WTC11 (cell line): ENCODE data around the gene CNMD. TPM values are rescaled to one million over a fixed set of nuclear protein-coding genes. Genes with fewer than 3 reads are reported as not detected.
"Not testable (repeated sequence)": the region's sequence is repeated elsewhere in the genome, so short reads cannot be mapped to it uniquely, and the experiment has no call there.

Experiments
- ATAC-seq: fragments of 200-7000 bp; cut with Tn5 transposase; 2 replicates; pipeline ENCODE4 v1.10.0; 2021; ENCODE audit warnings: mild to moderate bottlenecking, moderate library complexity
- CTCF ChIA-PET: fragments of 300-600 bp; sonication (Branson Sonifier 250); formaldehyde crosslinking; loops from one replicate; lab custom pipeline; 2021; ENCODE audit warnings: antibody characterized with exemption; lab: Charles Lee
- POLR2A ChIA-PET: fragments of 350-600 bp; sonication (Branson Sonifier 250); formaldehyde crosslinking; loops from one replicate; lab custom pipeline; 2021; ENCODE audit warnings: antibody characterized with exemption; lab: Charles Lee
- DNase-seq: peaks from one replicate; pipeline ENCODE4 v3.0.0; 2021; ENCODE audit warnings: low spot score
- H3K27ac Mint-ChIP-seq: 2 replicates; pipeline ENCODE4 v1.8.0; 2021; ENCODE audit warnings: mixed read lengths
- H3K27me3 Mint-ChIP-seq: 2 replicates; pipeline ENCODE4 v1.8.0; 2021; ENCODE audit warnings: low read depth, mild to moderate bottlenecking, moderate library complexity, mixed read lengths
- H3K36me3 Mint-ChIP-seq: 2 replicates; pipeline ENCODE4 v1.8.0; 2021; ENCODE audit warnings: mixed read lengths
- H3K4me1 Mint-ChIP-seq: 2 replicates; pipeline ENCODE4 v1.8.0; 2022; ENCODE audit warnings: mixed read lengths
- H3K4me3 Mint-ChIP-seq: 2 replicates; pipeline ENCODE4 v1.8.0; 2021; ENCODE audit warnings: mild to moderate bottlenecking, moderate library complexity, mixed read lengths
- H3K9me3 Mint-ChIP-seq: 2 replicates; pipeline ENCODE4 v1.8.0; 2021; ENCODE audit warnings: mixed read lengths
- ATF3 ChIP-seq: sonication (generic); formaldehyde crosslinking; conservative IDR thresholded peaks from 2 replicates; pipeline ENCODE4 v1.8.1; 2022; ENCODE audit warnings: mild to moderate bottlenecking, missing genetic modification reagents
- ATF6 ChIP-seq: sonication (generic); formaldehyde crosslinking; IDR thresholded peaks from 2 replicates; pipeline ENCODE4 v1.8.1; 2023; ENCODE audit warnings: mild to moderate bottlenecking, missing genetic modification reagents
- CREM ChIP-seq: sonication (generic); formaldehyde crosslinking; IDR thresholded peaks from 2 replicates; pipeline ENCODE4 v1.8.1; 2022; ENCODE audit warnings: mild to moderate bottlenecking, missing genetic modification reagents, moderate library complexity
- ELF4 ChIP-seq: sonication (generic); formaldehyde crosslinking; IDR thresholded peaks from 2 replicates; pipeline ENCODE4 v1.8.1; 2022; ENCODE audit warnings: low read depth, mild to moderate bottlenecking, moderate library complexity, missing genetic modification reagents
- FOXK1 ChIP-seq: sonication (generic); formaldehyde crosslinking; IDR thresholded peaks from 2 replicates; pipeline ENCODE4 v1.8.0; 2022; ENCODE audit warnings: mild to moderate bottlenecking, moderate library complexity, missing genetic modification reagents
- FOXP1 ChIP-seq: sonication (generic); formaldehyde crosslinking; IDR thresholded peaks from 2 replicates; pipeline ENCODE4 v1.8.0; 2022; ENCODE audit warnings: missing genetic modification reagents, mild to moderate bottlenecking, moderate library complexity, borderline replicate concordance
- HMGXB4 ChIP-seq: sonication (generic); formaldehyde crosslinking; IDR thresholded peaks from 2 replicates; pipeline ENCODE4 v1.8.1; 2023; ENCODE audit warnings: mild to moderate bottlenecking, moderate library complexity, missing genetic modification reagents
- NFE2L1 ChIP-seq: sonication (generic); formaldehyde crosslinking; IDR thresholded peaks from 2 replicates; pipeline ENCODE4 v1.8.1; 2023; ENCODE audit warnings: missing genetic modification reagents
- NR3C1 ChIP-seq: sonication (generic); formaldehyde crosslinking; conservative IDR thresholded peaks from 2 replicates; pipeline ENCODE4 v1.8.1; 2023; ENCODE audit warnings: low read depth, mild to moderate bottlenecking, missing genetic modification reagents
- RELA ChIP-seq: sonication (generic); formaldehyde crosslinking; IDR thresholded peaks from 2 replicates; pipeline ENCODE4 v1.8.1; 2022; ENCODE audit warnings: missing genetic modification reagents, mild to moderate bottlenecking, borderline replicate concordance
- SMAD4 ChIP-seq: sonication (generic); formaldehyde crosslinking; IDR thresholded peaks from 2 replicates; pipeline ENCODE4 v1.8.0; 2022; ENCODE audit warnings: mild to moderate bottlenecking, missing genetic modification reagents
- USF2 ChIP-seq: sonication (generic); formaldehyde crosslinking; IDR thresholded peaks from 2 replicates; pipeline ENCODE4 v1.8.1; 2023; ENCODE audit warnings: mild to moderate bottlenecking, missing genetic modification reagents, moderate library complexity
- ZNF138 ChIP-seq: sonication (generic); formaldehyde crosslinking; conservative IDR thresholded peaks from 2 replicates; pipeline ENCODE4 v1.8.1; 2022; ENCODE audit warnings: mild to moderate bottlenecking, moderate library complexity, missing genetic modification reagents
- ZNF263 ChIP-seq: sonication (generic); formaldehyde crosslinking; IDR thresholded peaks from 2 replicates; pipeline ENCODE4 v1.8.1; 2022; ENCODE audit warnings: low read depth, mild to moderate bottlenecking, moderate library complexity, missing genetic modification reagents
- ZNF281 ChIP-seq: sonication (generic); formaldehyde crosslinking; IDR thresholded peaks from 2 replicates; pipeline ENCODE4 v1.8.0; 2023; ENCODE audit warnings: mild to moderate bottlenecking, missing genetic modification reagents
- ZNF671 ChIP-seq: fragments of 250-450 bp; sonication (Bioruptor Pico); IDR thresholded peaks from 2 replicates; pipeline ENCODE4 v1.8.0; 2021; ENCODE audit warnings: mild to moderate bottlenecking
- ZSCAN18 ChIP-seq: fragments of 250-450 bp; sonication (Bioruptor Pico); IDR thresholded peaks from 2 replicates; pipeline ENCODE4 v2.1.2; 2022; ENCODE audit warnings: mild to moderate bottlenecking, moderate library complexity
- total RNA-seq: library from RNA; stranded (reverse); gene quantifications from 3 replicates; pipeline ENCODE4 v1.2.3, GENCODE V29; 2021

Gene CNMD
- total RNA-seq, 1 experiment from 2014 or later = 95.1 TPM

GRCh38 chr13:52695856-52696255 is 43.8 kb downstream of the CNMD start:
- no peak for ATAC-seq
- CTCF ChIA-PET = no interaction called here
- peaks cover 14% of the 10 kb centered on the region; the same call in 1 of the 2 replicates for H3K36me3 Mint-ChIP-seq
- H3K27me3 Mint-ChIP-seq = no peaks in the 10 kb centered on the region
- TF ChIP-seq RELA (CRISPR knock-in tag) = no peak
- TF ChIP-seq USF2 (CRISPR knock-in tag) = no peak
- TF ChIP-seq NFE2L1 (CRISPR knock-in tag) = no peak
- TF ChIP-seq, all 79 proteins: peak for 0
- POLR2A ChIA-PET = no interaction called here
- H3K9me3 Mint-ChIP-seq = no peaks in the 10 kb centered on the region
- H3K27ac Mint-ChIP-seq = no peak overlapping the region
- H3K4me3 Mint-ChIP-seq = no peak overlapping the region
- no peak for DNase-seq
- no peaks in the 10 kb centered on the region for H3K4me1 Mint-ChIP-seq

- Mint-ChIP-seq H3K4me3 (no peak overlapping the region), H3K27me3 (no peaks in the 10 kb centered on the region), H3K9me3 (no peaks in the 10 kb centered on the region), H3K27ac (peak overlapping the region; percentile 10; the same call in 1 of the 2 replicates), H3K4me1 (no peaks in the 10 kb centered on the region), H3K36me3 (peaks cover 47% of the 10 kb centered on the region)
- CTCF ChIA-PET = interaction anchor here (1.6 kb wide), 1 partner anchor 123 kb away, joined by 4 read pairs; no protein-coding TSS in a partner anchor
- POLR2A ChIA-PET = no interaction called here
- TF ChIP-seq FOXK1 (CRISPR knock-in tag) (no peak), ATF3 (CRISPR knock-in tag) (no peak), NFE2L1 (CRISPR knock-in tag) (no peak), SMAD4 (CRISPR knock-in tag) (no peak), ZNF138 (CRISPR knock-in tag) (no peak), ZNF263 (CRISPR knock-in tag) (no peak), FOXP1 (CRISPR knock-in tag) (no peak), NR3C1 (no peak), ZSCAN18 (CRISPR knock-in tag) (no peak), ELF4 (CRISPR knock-in tag) (no peak), CREM (CRISPR knock-in tag) (no peak), ZNF671 (CRISPR knock-in tag) (no peak), HMGXB4 (CRISPR knock-in tag) (no peak), ZNF281 (CRISPR knock-in tag) (no peak), ATF6 (CRISPR knock-in tag) (no peak)
- DNase-seq = no peak
- ATAC-seq = no peak
Measured at GRCh38 chr13:52686376-52686775, 53.2 kb downstream of the CNMD start.

- H3K4me1 Mint-ChIP-seq, DNase-seq, ATAC-seq, H3K4me3 Mint-ChIP-seq, H3K9me3 Mint-ChIP-seq, CTCF ChIA-PET, POLR2A ChIA-PET, H3K27me3 Mint-ChIP-seq: not testable (repeated sequence)
- Mint-ChIP-seq H3K36me3 (peaks cover 49% of the 10 kb centered on the region), H3K27ac (peak overlapping the region; percentile 10; the same call in 1 of the 2 replicates)
Measured at GRCh38 chr13:52685806-52686205, 53.8 kb downstream of the CNMD start.
